CD4-positive, alpha-beta T cell treated with Interleukin-15 for 1 hour (primary cell): ENCODE measurements around the gene KCNAB1.

Source experiments
- DNase-seq: peaks from one replicate; pipeline ENCODE4 v3.0.0-alpha.2; 2020

Gene KCNAB1

DNA sequence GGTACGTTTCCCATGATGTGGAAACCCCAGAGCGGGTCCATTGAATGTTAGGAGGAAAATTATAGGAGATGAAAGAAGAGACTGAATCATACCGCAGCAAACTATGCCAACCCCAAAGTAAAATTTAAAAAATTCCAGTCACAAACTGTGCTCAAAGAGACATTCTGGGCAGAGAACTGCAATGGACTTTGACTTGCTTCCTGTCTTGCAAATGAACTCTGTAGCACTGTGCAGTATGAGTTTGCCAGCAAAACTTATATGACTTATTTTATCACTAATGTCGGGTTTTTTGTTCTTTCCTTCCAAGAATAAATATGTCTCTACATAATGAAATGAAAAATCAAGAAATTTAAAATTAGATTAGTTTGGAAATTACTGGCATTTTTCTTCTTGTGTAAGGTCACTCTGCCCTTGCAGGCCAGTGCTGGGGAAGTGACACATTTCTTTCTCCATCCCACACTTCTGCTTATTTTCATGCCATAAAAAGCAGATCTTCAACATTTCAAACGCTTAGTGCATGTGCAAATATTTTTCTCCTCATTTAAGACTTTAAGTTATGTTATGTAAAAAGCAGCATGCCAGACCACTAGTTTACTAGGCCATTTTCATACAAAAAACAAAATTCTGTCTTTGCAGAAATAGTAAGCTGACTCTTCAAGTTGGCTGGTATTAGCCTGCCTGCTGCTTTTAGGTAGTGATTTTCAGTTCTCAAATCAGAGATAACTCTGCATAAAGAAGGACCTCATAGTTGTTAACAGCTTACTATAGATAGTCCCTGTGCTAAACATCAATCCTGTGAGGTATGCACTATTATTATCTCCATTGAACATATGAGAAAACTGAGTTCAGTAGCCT is 466.8 kb downstream of the KCNAB1 start:
- no peak for DNase-seq

GRCh38 chr3:156587760-156588069 is 467.3 kb downstream of the KCNAB1 start:
- no peak for DNase-seq
